OCI-LY1 (cell line): ENCODE data around the gene ACSL4.
"Not testable (repeated sequence)": the region's sequence is repeated elsewhere in the genome, so short reads cannot be mapped to it uniquely, and the experiment has no call there.

Source experiments
- H2AFZ ChIP-seq: fragments of 200-600 bp; sonication (generic), shearing (Covaris generic); 2 replicates; pipeline ENCODE4 v1.6.0; 2014; ENCODE audit warnings: antibody characterized with exemption, mild to moderate bottlenecking, low read length
- H3F3A ChIP-seq: fragments of 200-600 bp; sonication (generic), shearing (Covaris generic); 2 replicates; pipeline ENCODE4 v1.6.0; 2014; ENCODE audit warnings: mild to moderate bottlenecking, antibody characterized with exemption, low read length, moderate library complexity; ENCODE audit not compliant: insufficient read depth
- H3K27ac ChIP-seq: fragments of 200-600 bp; sonication (generic); 2 replicates; pipeline ENCODE4 v1.5.1; 2014; ENCODE audit warnings: low read length, mixed run types, mild to moderate bottlenecking, low read depth; ENCODE audit not compliant: poor library complexity, severe bottlenecking
- H3K27me3 ChIP-seq: fragments of 200-600 bp; sonication (generic); 2 replicates; pipeline ENCODE4 v1.6.0; 2014; ENCODE audit warnings: antibody characterized with exemption, mild to moderate bottlenecking, low read length, moderate library complexity; ENCODE audit not compliant: insufficient read depth
- H3K36me3 ChIP-seq: fragments of 200-600 bp; sonication (generic); 2 replicates; pipeline ENCODE4 v1.6.1; 2014; ENCODE audit warnings: mild to moderate bottlenecking, antibody characterized with exemption, low read length, moderate library complexity, mixed read lengths; ENCODE audit not compliant: insufficient read depth
- H3K4me1 ChIP-seq: fragments of 200-600 bp; sonication (generic); 2 replicates; pipeline ENCODE4 v1.5.1; 2014; ENCODE audit warnings: mild to moderate bottlenecking, low read length, moderate library complexity; ENCODE audit not compliant: insufficient read depth, severe bottlenecking
- H3K4me2 ChIP-seq: fragments of 200-600 bp; sonication (generic), shearing (Covaris generic); 2 replicates; pipeline ENCODE4 v1.6.1; 2014; ENCODE audit warnings: low read length
- H3K4me3 ChIP-seq: fragments of 200-600 bp; sonication (generic); 2 replicates; pipeline ENCODE4 v1.5.1; 2014; ENCODE audit warnings: low read length, low read depth, mild to moderate bottlenecking, mixed read lengths; ENCODE audit not compliant: poor library complexity, severe bottlenecking
- H3K79me2 ChIP-seq: fragments of 200-600 bp; shearing (Covaris generic); 2 replicates; pipeline ENCODE4 v1.6.1; 2016; ENCODE audit warnings: mixed run types, low read length, mixed read lengths; ENCODE audit not compliant: insufficient read depth
- H3K9ac ChIP-seq: fragments of 200-600 bp; sonication (generic), shearing (Covaris generic); 2 replicates; pipeline ENCODE4 v1.6.1; 2014; ENCODE audit warnings: mild to moderate bottlenecking, low read length, mixed read lengths
- H3K9me2 ChIP-seq: fragments of 200-600 bp; sonication (generic), shearing (Covaris generic); 2 replicates; pipeline ENCODE4 v1.6.1; 2014; ENCODE audit warnings: low read depth, mild to moderate bottlenecking, low read length, mixed read lengths
- H3K9me3 ChIP-seq: fragments of 200-600 bp; shearing (Covaris generic); 2 replicates; pipeline ENCODE4 v1.6.1; 2014; ENCODE audit warnings: low read length, mixed read lengths
- H4K20me1 ChIP-seq: fragments of 200-600 bp; sonication (generic), shearing (Covaris generic); 2 replicates; pipeline ENCODE4 v1.6.0; 2016; ENCODE audit warnings: mild to moderate bottlenecking, low read length; ENCODE audit not compliant: insufficient read depth
- CTCF ChIP-seq: fragments of 200-600 bp; sonication (generic), shearing (Covaris generic); IDR thresholded peaks from 2 replicates; pipeline ENCODE4 v1.5.1; 2017; ENCODE audit warnings: mild to moderate bottlenecking, antibody characterized with exemption, low read length, moderate library complexity, mixed read lengths
- EZH2 ChIP-seq: fragments of 200-600 bp; sonication (generic), shearing (Covaris generic); IDR thresholded peaks from 2 replicates; pipeline ENCODE4 v1.8.0; 2017; ENCODE audit warnings: borderline replicate concordance, mixed run types, mild to moderate bottlenecking, antibody characterized with exemption, low read length, moderate library complexity, mixed read lengths

Gene ACSL4

GRCh38 chrX:109667986-109668385 is 65.1 kb downstream of the ACSL4 start:
- Histone ChIP-seq H3K27me3 (no peaks in the 10 kb centered on the region), H3K27ac (no peak overlapping the region), H3K4me1 (no peaks in the 10 kb centered on the region), H3K4me2 (no peak overlapping the region), H2AFZ (no peak overlapping the region), H3K36me3 (peaks cover 51% of the 10 kb centered on the region), H3K9ac (no peak overlapping the region), H3K4me3 (no peak overlapping the region), H3K9me3 (no peaks in the 10 kb centered on the region), H3K9me2 (no peaks in the 10 kb centered on the region), H3F3A (no peaks in the 10 kb centered on the region), H4K20me1 (no peaks in the 10 kb centered on the region), H3K79me2 (no peaks in the 10 kb centered on the region)
- TF ChIP-seq CTCF (no peak), EZH2 (no peak)

- H3K9me3 ChIP-seq = no peaks in the 10 kb centered on the region
- H3K9me2 ChIP-seq = no peaks in the 10 kb centered on the region
- H4K20me1 ChIP-seq = no peaks in the 10 kb centered on the region
- H3K4me3 ChIP-seq = no peak overlapping the region
- no peak overlapping the region for H2AFZ ChIP-seq
- no peaks in the 10 kb centered on the region for H3K79me2 ChIP-seq
- no peaks in the 10 kb centered on the region for H3F3A ChIP-seq
- TF ChIP-seq CTCF = no peak
- TF ChIP-seq EZH2 = no peak
- H3K27ac ChIP-seq = no peak overlapping the region
- H3K27me3 ChIP-seq = no peaks in the 10 kb centered on the region
- no peak overlapping the region for H3K9ac ChIP-seq
- no peak overlapping the region for H3K4me2 ChIP-seq
- H3K36me3 ChIP-seq = peaks cover 60% of the 10 kb centered on the region
- no peaks in the 10 kb centered on the region for H3K4me1 ChIP-seq
Observed at GRCh38 chrX:109660435-109661143, 72.5 kb downstream of the ACSL4 start.

GRCh38 chrX:109658391-109658790 is 74.7 kb downstream of the ACSL4 start:
- TF ChIP-seq CTCF (no peak), EZH2 (no peak)
- Histone ChIP-seq H3F3A (no peaks in the 10 kb centered on the region), H3K4me2 (no peak overlapping the region), H3K27ac (no peak overlapping the region), H3K27me3 (no peaks in the 10 kb centered on the region), H2AFZ (no peak overlapping the region), H3K9me3 (no peaks in the 10 kb centered on the region), H3K9ac (no peak overlapping the region), H3K79me2 (no peaks in the 10 kb centered on the region), H3K9me2 (no peaks in the 10 kb centered on the region), H4K20me1 (no peaks in the 10 kb centered on the region), H3K36me3 (peaks cover 45% of the 10 kb centered on the region), H3K4me3 (no peak overlapping the region), H3K4me1 (no peaks in the 10 kb centered on the region)

GRCh38 chrX:109657364-109657763 is 75.7 kb downstream of the ACSL4 start:
- H2AFZ ChIP-seq, H3K9ac ChIP-seq, H3K4me3 ChIP-seq, H3K27ac ChIP-seq, H3K79me2 ChIP-seq, H4K20me1 ChIP-seq, H3K4me1 ChIP-seq, H3K9me3 ChIP-seq, H3K9me2 ChIP-seq, H3F3A ChIP-seq, H3K4me2 ChIP-seq, H3K27me3 ChIP-seq: not testable (repeated sequence)
- H3K36me3 ChIP-seq = peaks cover 35% of the 10 kb centered on the region
